ENCODE measurements around the gene SLC16A5.

SLC16A5 gene

GRCh38 chr17:75059369-75060345 is 28.1 kb upstream of the SLC16A5 start:
- Histone ChIP-seq H3K4me2 (ENCODE audit: low read length) (no peak overlapping the region), H3K4ac (ENCODE audit: low read depth, low read length) (no peak overlapping the region), H2AFZ (ENCODE audit: insufficient read depth, low read length, poor library complexity) (no peak overlapping the region), H4K8ac (ENCODE audit: low read depth, low read length) (no peak overlapping the region), H3K23ac (ENCODE audit: low read length) (no peak overlapping the region), H2BK12ac (ENCODE audit: low read length) (no peak overlapping the region), H3K9ac (ENCODE audit: low read length) (no peak overlapping the region), H3K14ac (ENCODE audit: low read length) (no peak overlapping the region), H3K18ac (ENCODE audit: low read length) (no peak overlapping the region), H3K9me3 (ENCODE audit: insufficient read depth, low read depth, low read length) (no peaks in the 10 kb centered on the region), H2BK120ac (ENCODE audit: insufficient read depth, low read length, poor library complexity) (no peak overlapping the region), H3K4me3 (ENCODE audit: low read depth, low read length) (no peak overlapping the region), H3K79me1 (ENCODE audit: low read length) (no peaks in the 10 kb centered on the region), H3K4me1 (ENCODE audit: control insufficient read depth in 1 of 2, insufficient read depth in 2 of 2, low read length in 2 of 2) (no peaks in the 10 kb centered on the region), H2AK5ac (ENCODE audit: low read length) (no peak overlapping the region), H3K27ac (ENCODE audit: low read depth, low read length) (no peak overlapping the region), H4K12ac (ENCODE audit: low read depth, low read length) (no peak overlapping the region), H3K36me3 (ENCODE audit: control insufficient read depth in 1 of 2, insufficient read depth in 2 of 2, low read length in 2 of 2) (peaks cover 53 to 55% of the 10 kb centered on the region in 2 experiments), H4K91ac (ENCODE audit: low read depth, low read length) (no peak overlapping the region), H3K79me2 (ENCODE audit: control insufficient read depth, insufficient read depth, low read length, poor library complexity) (no peaks in the 10 kb centered on the region), H3K27me3 (ENCODE audit: insufficient read depth, low read length) (no peaks in the 10 kb centered on the region), H2BK5ac (ENCODE audit: low read depth, low read length, poor library complexity) (no peak overlapping the region)
- peak in 1 of 2 donors; percentile 72 for DNase-seq
- WGBS (ENCODE audit: extremely low coverage, insufficient coverage, insufficient read length): no CpG with 5 or more reads among the region's 25 CpGs

- no peaks in the 10 kb centered on the region for H3K9me3 ChIP-seq (ENCODE audit: insufficient read depth, low read depth, low read length)
- H3K23ac ChIP-seq (ENCODE audit: low read length): no peak overlapping the region
- no peaks in the 10 kb centered on the region for H3K79me2 ChIP-seq (ENCODE audit: control insufficient read depth, insufficient read depth, low read length, poor library complexity)
- no peak overlapping the region for H4K91ac ChIP-seq (ENCODE audit: low read depth, low read length)
- no peak overlapping the region for H4K12ac ChIP-seq (ENCODE audit: low read depth, low read length)
- no CpG with 5 or more reads among the region's 26 CpGs for WGBS (ENCODE audit: extremely low coverage, insufficient coverage, insufficient read length)
- H2BK12ac ChIP-seq (ENCODE audit: low read length): no peak overlapping the region
- no peaks in the 10 kb centered on the region for H3K4me1 ChIP-seq (ENCODE audit: control insufficient read depth in 1 of 2, insufficient read depth in 2 of 2, low read length in 2 of 2)
- H3K4me2 ChIP-seq (ENCODE audit: low read length): no peak overlapping the region
- H3K79me1 ChIP-seq (ENCODE audit: low read length): no peaks in the 10 kb centered on the region
- H3K36me3 ChIP-seq (ENCODE audit: control insufficient read depth in 1 of 2, insufficient read depth in 2 of 2, low read length in 2 of 2): peaks cover 52 to 58% of the 10 kb centered on the region in 2 experiments
- no peak overlapping the region for H3K27ac ChIP-seq (ENCODE audit: low read depth, low read length)
- H2AFZ ChIP-seq (ENCODE audit: insufficient read depth, low read length, poor library complexity): no peak overlapping the region
- no peak for DNase-seq
- no peak overlapping the region for H3K18ac ChIP-seq (ENCODE audit: low read length)
- no peak overlapping the region for H3K14ac ChIP-seq (ENCODE audit: low read length)
- H2BK120ac ChIP-seq (ENCODE audit: insufficient read depth, low read length, poor library complexity): no peak overlapping the region
- H3K4ac ChIP-seq (ENCODE audit: low read depth, low read length): no peak overlapping the region
- H3K27me3 ChIP-seq (ENCODE audit: insufficient read depth, low read length): no peaks in the 10 kb centered on the region
- no peak overlapping the region for H4K8ac ChIP-seq (ENCODE audit: low read depth, low read length)
- no peak overlapping the region for H3K4me3 ChIP-seq (ENCODE audit: low read depth, low read length)
- no peak overlapping the region for H3K9ac ChIP-seq (ENCODE audit: low read length)
- no peak overlapping the region for H2BK5ac ChIP-seq (ENCODE audit: low read depth, low read length, poor library complexity)
- no peak overlapping the region for H2AK5ac ChIP-seq (ENCODE audit: low read length)
These were observed 27.2 kb upstream of the SLC16A5 start for GRCh38 chr17:75060434-75061054.

- Histone ChIP-seq H3K4me2 (ENCODE audit: low read length) (no peak overlapping the region), H2BK120ac (ENCODE audit: insufficient read depth, low read length, poor library complexity) (no peak overlapping the region), H4K12ac (ENCODE audit: low read depth, low read length) (no peak overlapping the region), H3K36me3 (ENCODE audit: control insufficient read depth in 1 of 2, insufficient read depth in 2 of 2, low read length in 2 of 2) (peaks cover 50 to 58% of the 10 kb centered on the region in 2 experiments), H2BK5ac (ENCODE audit: low read depth, low read length, poor library complexity) (no peak overlapping the region), H2BK12ac (ENCODE audit: low read length) (no peak overlapping the region), H3K79me1 (ENCODE audit: low read length) (no peaks in the 10 kb centered on the region), H2AK5ac (ENCODE audit: low read length) (no peak overlapping the region), H3K9ac (ENCODE audit: low read length) (no peak overlapping the region), H2AFZ (ENCODE audit: insufficient read depth, low read length, poor library complexity) (no peak overlapping the region), H3K27me3 (ENCODE audit: insufficient read depth, low read length) (no peaks in the 10 kb centered on the region), H4K8ac (ENCODE audit: low read depth, low read length) (no peak overlapping the region), H3K4ac (ENCODE audit: low read depth, low read length) (no peak overlapping the region), H3K79me2 (ENCODE audit: control insufficient read depth, insufficient read depth, low read length, poor library complexity) (no peaks in the 10 kb centered on the region), H3K4me3 (ENCODE audit: low read depth, low read length) (no peak overlapping the region), H3K14ac (ENCODE audit: low read length) (no peak overlapping the region), H3K23ac (ENCODE audit: low read length) (no peak overlapping the region), H3K9me3 (ENCODE audit: insufficient read depth, low read depth, low read length) (no peaks in the 10 kb centered on the region), H3K18ac (ENCODE audit: low read length) (no peak overlapping the region), H3K4me1 (ENCODE audit: control insufficient read depth in 1 of 2, insufficient read depth in 2 of 2, low read length in 2 of 2) (no peaks in the 10 kb centered on the region), H3K27ac (ENCODE audit: low read depth, low read length) (no peak overlapping the region), H4K91ac (ENCODE audit: low read depth, low read length) (no peak overlapping the region)
- no peak for DNase-seq
- WGBS (ENCODE audit: extremely low coverage, insufficient coverage, insufficient read length): no CpG with 5 or more reads among the region's 10 CpGs
These were observed 26.7 kb upstream of the SLC16A5 start for GRCh38 chr17:75061055-75061438.

- WGBS (ENCODE audit: extremely low coverage, insufficient coverage, insufficient read length): no CpG with 5 or more reads among the region's 8 CpGs
- H3K23ac ChIP-seq (ENCODE audit: low read length): no peak overlapping the region
- H3K79me1 ChIP-seq (ENCODE audit: low read length): no peaks in the 10 kb centered on the region
- H3K18ac ChIP-seq (ENCODE audit: low read length): no peak overlapping the region
- H3K27ac ChIP-seq (ENCODE audit: low read depth, low read length): no peak overlapping the region
- no peak overlapping the region for H3K4me3 ChIP-seq (ENCODE audit: low read depth, low read length)
- H3K79me2 ChIP-seq (ENCODE audit: control insufficient read depth, insufficient read depth, low read length, poor library complexity): no peaks in the 10 kb centered on the region
- no peak for DNase-seq
- H4K12ac ChIP-seq (ENCODE audit: low read depth, low read length): no peak overlapping the region
- H2BK120ac ChIP-seq (ENCODE audit: insufficient read depth, low read length, poor library complexity): no peak overlapping the region
- H4K91ac ChIP-seq (ENCODE audit: low read depth, low read length): no peak overlapping the region
- H3K4ac ChIP-seq (ENCODE audit: low read depth, low read length): no peak overlapping the region
- no peak overlapping the region for H4K8ac ChIP-seq (ENCODE audit: low read depth, low read length)
- no peak overlapping the region for H3K9ac ChIP-seq (ENCODE audit: low read length)
- no peak overlapping the region for H3K14ac ChIP-seq (ENCODE audit: low read length)
- no peaks in the 10 kb centered on the region for H3K9me3 ChIP-seq (ENCODE audit: insufficient read depth, low read depth, low read length)
- no peaks in the 10 kb centered on the region for H3K4me1 ChIP-seq (ENCODE audit: control insufficient read depth in 1 of 2, insufficient read depth in 2 of 2, low read length in 2 of 2)
- no peak overlapping the region for H2BK12ac ChIP-seq (ENCODE audit: low read length)
- H2AFZ ChIP-seq (ENCODE audit: insufficient read depth, low read length, poor library complexity): no peak overlapping the region
- H2AK5ac ChIP-seq (ENCODE audit: low read length): no peak overlapping the region
- H3K36me3 ChIP-seq (ENCODE audit: control insufficient read depth in 1 of 2, insufficient read depth in 2 of 2, low read length in 2 of 2): peaks cover 50 to 58% of the 10 kb centered on the region in 2 experiments
- no peak overlapping the region for H2BK5ac ChIP-seq (ENCODE audit: low read depth, low read length, poor library complexity)
- H3K27me3 ChIP-seq (ENCODE audit: insufficient read depth, low read length): no peaks in the 10 kb centered on the region
- no peak overlapping the region for H3K4me2 ChIP-seq (ENCODE audit: low read length)
These were observed 26.1 kb upstream of the SLC16A5 start for GRCh38 chr17:75061618-75062017.
